Erythroblast (primary cell): ENCODE measurements around the gene TSHZ1.

Source experiments
- GATA1 ChIP-seq: IDR thresholded peaks from 2 replicates; pipeline ENCODE4 v1.6.1; 2011; ENCODE audit warnings: low read depth, mild to moderate bottlenecking, control low read depth, low read length, moderate library complexity
- POLR2A ChIP-seq: IDR thresholded peaks from 2 replicates; pipeline ENCODE4 v1.6.1; 2011; ENCODE audit warnings: mild to moderate bottlenecking, low read length

GRCh38 chr18:75291460-75291859, 80.9 kb downstream of the TSHZ1 start:
- TF ChIP-seq POLR2A = no peak
- no peak for TF ChIP-seq GATA1
